HEK293 (cell line): ENCODE results near the gene ZXDC.

Experiments used
- CTCF ChIA-PET: fragments of 350-600 bp; formaldehyde crosslinking; extraction: SDS; loops from one replicate; lab custom pipeline; 2021; ENCODE audit warnings: antibody characterized with exemption; lab: Yijun Ruan, JAX
- POLR2A ChIA-PET: fragments of 300-600 bp; formaldehyde crosslinking; extraction: SDS; loops from one replicate; lab custom pipeline; 2020; ENCODE audit warnings: antibody characterized with exemption, inconsistent platforms; lab: Yijun Ruan, JAX
- H3K27ac ChIP-seq: fragments of 200-500 bp; sonication (Bioruptor generic); 2 replicates; pipeline ENCODE4 v1.5.1; 2014; ENCODE audit warnings: low read depth, low read length, control low read depth, inconsistent platforms; ENCODE audit errors: extremely low read depth
- H3K36me3 ChIP-seq, 2 experiments: fragments of 200-500 bp in 1 of 2; sonication (Bioruptor generic) in 1 of 2; 1 replicate in 1 of 2; 2 replicates in 1 of 2; pipeline ENCODE4 v1.5.1; 2014 to 2017; ENCODE audit warnings: inconsistent platforms in 2 of 2, low read length in 2 of 2; ENCODE audit not compliant: control insufficient read depth in 2 of 2, insufficient read depth in 1 of 2
- H3K4me1 ChIP-seq: fragments of 200-500 bp; sonication (Bioruptor generic); 2 replicates; pipeline ENCODE4 v1.5.1; 2014; ENCODE audit warnings: mild to moderate bottlenecking, low read length, inconsistent platforms; ENCODE audit not compliant: control insufficient read depth, insufficient read depth
- H3K4me3 ChIP-seq: 2 replicates; pipeline ENCODE4 v1.5.1; 2011; ENCODE audit warnings: low read depth, mild to moderate bottlenecking, control low read depth, low read length, moderate library complexity
- H3K9me3 ChIP-seq: fragments of 200-500 bp; sonication (Bioruptor generic); 2 replicates; pipeline ENCODE4 v1.5.1; 2014; ENCODE audit warnings: low read depth, low read length, inconsistent platforms; ENCODE audit not compliant: control insufficient read depth, insufficient read depth
- BCL11B ChIP-seq: fragments of 450-650 bp; formaldehyde crosslinking; IDR thresholded peaks from 2 replicates; pipeline ENCODE4 v1.5.1; 2016; ENCODE audit warnings: low read depth, missing biosample characterization, missing genetic modification characterization
- KLF1 ChIP-seq: fragments of 450-650 bp; formaldehyde crosslinking; IDR thresholded peaks from 2 replicates; pipeline ENCODE4 v1.5.1; 2016; ENCODE audit warnings: missing biosample characterization, missing genetic modification characterization
- KLF8 ChIP-seq: fragments of 450-650 bp; formaldehyde crosslinking; IDR thresholded peaks from 2 replicates; pipeline ENCODE4 v1.5.1; 2016; ENCODE audit warnings: missing biosample characterization, missing genetic modification characterization
- PBX3 ChIP-seq: sonication (generic); formaldehyde crosslinking; IDR thresholded peaks from 2 replicates; pipeline ENCODE4 v1.8.1; 2022; ENCODE audit warnings: mild to moderate bottlenecking, moderate library complexity, missing genetic modification reagents
- PRDM1 ChIP-seq: fragments of 450-650 bp; formaldehyde crosslinking; IDR thresholded peaks from 2 replicates; pipeline ENCODE4; 2016; ENCODE audit warnings: missing biosample characterization, missing genetic modification characterization
- PRDM4 ChIP-seq: fragments of 450-650 bp; formaldehyde crosslinking; IDR thresholded peaks from 2 replicates; pipeline ENCODE4 v1.5.1; 2017; ENCODE audit warnings: missing biosample characterization, missing genetic modification characterization
- RBAK ChIP-seq: fragments of 450-650 bp; formaldehyde crosslinking; IDR thresholded peaks from 2 replicates; pipeline ENCODE4 v1.5.1; 2016; ENCODE audit warnings: missing biosample characterization, missing genetic modification characterization
- REST ChIP-seq: fragments of 450-650 bp; formaldehyde crosslinking; IDR thresholded peaks from 2 replicates; pipeline ENCODE4 v1.5.1; 2016; ENCODE audit warnings: missing biosample characterization, missing genetic modification characterization
- ZBTB10 ChIP-seq: fragments of 450-650 bp; formaldehyde crosslinking; IDR thresholded peaks from 2 replicates; pipeline ENCODE4 v1.5.1; 2016; ENCODE audit warnings: missing biosample characterization, missing genetic modification characterization
- ZNF19 ChIP-seq: fragments of 450-650 bp; formaldehyde crosslinking; IDR thresholded peaks from 2 replicates; pipeline ENCODE4; 2016; ENCODE audit warnings: missing biosample characterization, missing genetic modification characterization, low read depth
- ZNF548 ChIP-seq: fragments of 450-650 bp; formaldehyde crosslinking; IDR thresholded peaks from 2 replicates; pipeline ENCODE4 v1.5.1; 2016; ENCODE audit warnings: missing biosample characterization, missing genetic modification characterization
- ZNF561 ChIP-seq: fragments of 450-650 bp; IDR thresholded peaks from 2 replicates; pipeline ENCODE4 v1.5.1; 2018; ENCODE audit warnings: missing biosample characterization, missing genetic modification characterization, borderline replicate concordance
- ZNF596 ChIP-seq: fragments of 450-650 bp; IDR thresholded peaks from 2 replicates; pipeline ENCODE4 v1.5.0; 2018; ENCODE audit warnings: missing biosample characterization, mild to moderate bottlenecking, missing genetic modification characterization, moderate library complexity
- ZNF664 ChIP-seq: fragments of 450-650 bp; formaldehyde crosslinking; IDR thresholded peaks from 2 replicates; pipeline ENCODE4 v1.5.1; 2016; ENCODE audit warnings: missing biosample characterization, missing genetic modification characterization
- ZNF677 ChIP-seq: fragments of 450-650 bp; IDR thresholded peaks from 2 replicates; pipeline ENCODE4 v1.5.0; 2018; ENCODE audit warnings: missing biosample characterization, mild to moderate bottlenecking, missing genetic modification characterization, moderate library complexity
- ZNF776 ChIP-seq: fragments of 450-650 bp; formaldehyde crosslinking; IDR thresholded peaks from 2 replicates; pipeline ENCODE4 v1.5.0; 2017; ENCODE audit warnings: missing biosample characterization, missing genetic modification characterization, borderline replicate concordance
- ZSCAN16 ChIP-seq: fragments of 450-650 bp; formaldehyde crosslinking; IDR thresholded peaks from 2 replicates; pipeline ENCODE4 v1.5.1; 2016; ENCODE audit warnings: missing biosample characterization, missing genetic modification characterization
- ZSCAN30 ChIP-seq: fragments of 450-650 bp; IDR thresholded peaks from 2 replicates; pipeline ENCODE4 v1.5.1; 2018; ENCODE audit warnings: missing biosample characterization, mild to moderate bottlenecking, missing genetic modification characterization, moderate library complexity

Gene ZXDC

GRCh38 chr3:126508564-126508964 lies 32.9 kb upstream of the ZXDC start:
- Histone ChIP-seq H3K9me3 (no peaks in the 10 kb centered on the region), H3K4me1 (no peaks in the 10 kb centered on the region), H3K36me3 (no peaks in the 10 kb centered on the region), H3K27ac (no peak overlapping the region), H3K4me3 (no peak overlapping the region)
- POLR2A ChIA-PET = no interaction called here
- CTCF ChIA-PET = interaction anchor here (0.8 kb wide), 1 partner anchor 14 kb away, joined by 3 read pairs; no protein-coding TSS in a partner anchor
- no peak for TF ChIP-seq PRDM1 (tag by site-specific recombination)
- no peak for TF ChIP-seq ZSCAN16 (tag by site-specific recombination)

GRCh38 chr3:126507886-126508285 lies 32.2 kb upstream of the ZXDC start:
- CTCF ChIA-PET = no interaction called here
- no peak overlapping the region for H3K27ac ChIP-seq
- POLR2A ChIA-PET = interaction anchor here (0.5 kb wide), 1 partner anchor 9 kb away, joined by 4 read pairs; no protein-coding TSS in a partner anchor

More at GRCh38 chr3:126507886-126508285, 32.2 kb upstream of the ZXDC start:
- TF ChIP-seq ZBTB10 (tag by site-specific recombination) (no peak), ZNF548 (tag by site-specific recombination) (no peak), ZNF561 (tag by site-specific recombination) (no peak), KLF1 (no peak), ZSCAN30 (tag by site-specific recombination) (no peak), PBX3 (CRISPR knock-in tag) (no peak), RBAK (tag by site-specific recombination) (no peak), KLF8 (no peak), REST (no peak), ZNF596 (no peak), ZNF664 (tag by site-specific recombination) (no peak), ZNF677 (no peak), PRDM4 (tag by site-specific recombination) (no peak), ZNF19 (tag by site-specific recombination) (no peak), PRDM1 (tag by site-specific recombination) (no peak), BCL11B (no peak), ZNF776 (no peak)
- Histone ChIP-seq H3K4me3 (no peak overlapping the region), H3K36me3 (no peaks in the 10 kb centered on the region), H3K9me3 (no peaks in the 10 kb centered on the region), H3K4me1 (no peaks in the 10 kb centered on the region)
